HG03139 (cell line): ENCODE data around the gene CLEC16A.
"Not testable (repeated sequence)": the region's sequence is repeated elsewhere in the genome, so short reads cannot be mapped to it uniquely, and the experiment has no call there.

Experiments
- ATAC-seq: cut with Tn5 transposase; IDR thresholded peaks from one replicate; pipeline ENCODE4 v1.9.1; 2021; ENCODE audit not compliant: unreplicated experiment

Gene CLEC16A

DNA sequence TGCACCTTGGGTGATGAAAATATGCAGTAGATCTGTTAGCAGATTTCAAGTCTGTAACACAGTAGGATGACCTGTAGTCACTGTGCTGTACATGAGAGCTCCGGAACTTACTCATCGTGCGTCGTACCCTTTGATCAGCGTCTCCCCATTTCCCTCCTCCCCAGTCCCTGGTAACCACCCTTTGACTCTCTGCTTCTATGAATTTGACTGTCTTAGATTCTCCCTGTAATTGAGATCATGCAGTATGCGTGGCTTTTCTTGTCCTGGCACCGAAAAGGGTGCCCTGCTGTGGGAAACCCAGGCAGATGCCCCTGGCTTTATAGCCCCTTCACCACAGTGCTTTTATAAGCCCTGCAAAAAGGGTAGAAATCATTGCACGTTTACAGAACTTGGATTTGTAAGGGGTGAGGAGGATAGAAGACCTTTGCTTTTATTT, 20.5 kb downstream of the CLEC16A start:
- no peak for ATAC-seq

DNA sequence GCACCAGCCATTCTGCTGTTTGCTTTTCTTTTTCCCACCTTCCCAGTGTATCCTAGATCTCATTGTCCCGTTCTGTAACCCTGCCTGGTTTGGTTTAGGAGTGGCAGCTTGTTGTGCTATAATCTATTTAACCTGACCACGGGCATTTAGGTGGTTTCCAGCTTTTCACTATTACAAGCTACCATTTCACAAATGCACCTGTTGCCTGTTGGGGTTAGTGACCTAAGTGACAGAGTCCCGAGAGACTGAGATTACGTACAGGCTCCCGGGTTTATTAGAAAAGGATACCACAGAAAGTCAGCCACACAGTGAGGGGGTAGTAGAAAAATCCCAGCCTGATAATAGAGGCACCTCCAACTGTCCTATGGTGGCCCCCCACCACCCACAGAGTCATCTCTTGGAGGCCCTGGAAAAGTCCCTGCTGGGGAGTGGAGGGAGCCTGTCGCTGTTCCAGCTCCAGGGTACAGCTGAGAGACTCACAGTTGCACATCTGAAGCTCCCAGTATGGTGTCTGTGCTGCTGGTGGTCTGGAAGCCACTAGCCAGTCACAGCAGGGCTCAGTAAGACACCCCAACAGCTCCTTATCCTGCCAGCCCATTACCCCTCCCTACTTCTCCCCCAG, 21.2 kb downstream of the CLEC16A start:
- peak; percentile 59 for ATAC-seq

DNA sequence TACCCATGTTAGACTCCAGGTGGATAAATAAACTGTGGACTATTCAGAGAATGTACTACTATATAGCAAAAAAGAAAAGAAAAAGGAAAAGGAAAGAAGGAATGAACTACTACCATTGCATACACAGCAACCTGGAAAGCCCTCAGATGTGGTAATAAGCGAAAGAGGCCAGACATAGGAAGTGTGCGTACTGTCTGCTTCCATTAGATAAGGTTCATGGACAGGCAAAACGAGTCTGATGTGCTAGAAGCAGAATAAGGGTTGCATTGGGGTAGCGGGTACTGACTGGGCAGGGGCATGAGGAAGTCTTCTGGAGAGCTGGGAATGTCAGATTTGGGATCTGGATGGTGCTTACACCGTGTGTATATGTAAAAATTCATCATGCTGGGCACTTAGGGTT, 21.8 kb downstream of the CLEC16A start:
- ATAC-seq, result no peak

DNA sequence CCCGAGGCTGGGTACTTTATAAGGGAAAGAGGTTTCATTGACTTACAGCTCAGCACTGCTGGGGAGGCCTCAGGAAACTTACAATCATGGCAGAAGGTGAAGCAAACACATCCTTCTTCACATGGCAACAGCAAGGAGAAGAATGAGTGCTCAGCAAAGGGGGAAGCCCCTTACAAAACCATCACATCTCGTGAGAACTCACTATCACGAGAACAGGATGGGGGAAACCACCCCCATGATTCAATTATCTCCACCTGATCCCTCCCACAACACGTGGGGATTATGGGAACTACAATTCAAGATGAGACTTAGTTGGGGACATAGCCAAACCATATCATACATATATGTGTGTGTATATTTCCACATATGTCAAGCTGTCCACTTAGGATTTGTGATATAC, 22.2 kb downstream of the CLEC16A start:
- ATAC-seq, result not testable (repeated sequence)

DNA sequence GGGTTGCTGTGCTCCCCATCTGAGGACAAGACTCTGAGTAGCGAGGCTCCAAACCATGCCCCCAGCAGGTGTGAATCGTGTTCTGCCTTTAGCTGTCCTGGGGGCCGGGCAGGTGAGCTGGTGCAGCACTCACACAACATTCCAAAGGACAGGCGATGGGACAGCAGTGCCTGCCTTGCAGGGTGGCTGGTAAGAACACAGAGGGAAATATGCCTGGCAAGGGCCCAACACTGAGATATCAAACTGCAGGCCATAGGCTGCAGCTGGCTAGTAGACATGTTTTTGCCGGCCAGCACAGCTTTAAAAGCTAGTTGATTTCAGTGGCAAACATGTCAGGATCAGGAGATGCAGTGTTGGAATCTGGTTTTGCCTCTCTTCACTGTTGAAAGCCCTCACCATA, 23.6 kb downstream of the CLEC16A start:
- no peak for ATAC-seq

DNA sequence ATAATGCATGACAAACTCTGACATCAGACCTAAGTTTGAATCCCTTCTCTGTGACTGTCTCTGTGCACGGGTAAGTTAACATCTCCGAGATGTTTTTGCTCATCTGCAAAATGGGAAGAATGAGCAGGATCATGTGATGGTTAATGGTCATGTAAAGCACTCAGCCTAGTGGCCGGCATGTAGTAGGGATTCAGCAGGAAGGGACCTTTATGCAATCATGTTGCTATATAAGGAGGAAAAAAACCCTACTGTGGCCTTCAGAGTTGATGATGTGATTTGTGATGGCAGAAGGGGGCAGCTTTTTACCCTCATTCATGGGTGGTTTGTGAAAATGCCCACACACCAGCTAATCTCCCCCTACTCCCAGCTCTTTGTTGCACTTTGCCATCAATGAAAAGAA, 24.1 kb downstream of the CLEC16A start:
- no peak for ATAC-seq

DNA sequence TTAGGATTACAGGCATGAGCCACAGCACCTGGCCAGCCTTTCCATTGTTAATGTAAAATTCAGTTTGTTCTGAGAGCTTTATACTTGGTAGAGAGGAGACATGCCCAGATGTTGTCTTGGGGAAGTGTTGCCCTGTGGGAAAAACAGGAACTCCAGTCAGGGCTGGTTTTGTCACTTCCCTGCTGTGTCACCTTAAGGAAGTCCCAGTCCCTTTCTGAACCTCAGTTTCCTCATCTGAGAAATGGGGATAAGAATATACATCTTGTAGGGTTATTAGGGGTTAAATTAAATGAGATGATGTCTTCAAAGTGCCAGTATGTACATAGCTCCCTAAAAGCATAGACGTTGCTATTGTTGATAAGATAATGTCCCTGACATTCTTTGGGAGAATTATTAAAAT, 25.3 kb downstream of the CLEC16A start:
- ATAC-seq, result no peak

DNA sequence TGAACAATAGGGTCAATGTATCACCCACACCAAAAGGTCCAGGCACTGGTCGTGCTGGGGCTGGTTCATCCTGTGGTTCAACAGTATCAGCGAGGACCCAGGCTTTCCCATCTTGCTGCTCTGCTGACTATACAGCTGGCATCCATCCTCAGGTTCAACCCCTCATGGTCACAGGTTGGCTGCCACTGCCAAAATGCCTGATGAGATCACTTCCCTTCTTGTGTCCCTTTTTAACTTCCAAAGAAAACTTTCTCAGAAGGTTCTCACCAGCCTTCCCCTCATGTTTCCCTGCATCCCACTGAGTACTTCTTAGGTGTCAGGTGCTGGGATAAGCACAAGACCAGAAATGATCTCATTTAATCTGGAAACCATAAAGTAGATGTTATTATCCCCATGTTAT, 25.7 kb downstream of the CLEC16A start:
- ATAC-seq, result no peak

DNA sequence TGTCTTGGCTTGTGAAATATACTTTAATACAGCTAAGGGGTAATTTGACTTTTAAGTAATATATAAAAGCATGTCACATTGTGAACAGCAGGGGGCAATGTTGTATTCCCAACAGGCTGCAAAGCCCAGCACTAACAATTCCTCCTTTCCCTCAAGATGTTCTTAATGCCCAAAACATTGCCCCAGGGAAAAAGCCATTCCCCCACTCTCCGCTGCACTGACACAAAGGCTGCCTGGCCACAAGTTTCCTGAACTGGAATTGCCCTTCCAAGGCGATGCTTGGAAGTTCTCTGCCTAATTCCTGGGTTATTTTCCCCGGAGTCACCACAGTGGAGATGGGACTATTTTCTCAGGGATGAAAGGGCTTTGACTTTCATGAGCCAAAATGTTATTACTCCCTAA, 27.2 kb downstream of the CLEC16A start:
- ATAC-seq, result no peak

DNA sequence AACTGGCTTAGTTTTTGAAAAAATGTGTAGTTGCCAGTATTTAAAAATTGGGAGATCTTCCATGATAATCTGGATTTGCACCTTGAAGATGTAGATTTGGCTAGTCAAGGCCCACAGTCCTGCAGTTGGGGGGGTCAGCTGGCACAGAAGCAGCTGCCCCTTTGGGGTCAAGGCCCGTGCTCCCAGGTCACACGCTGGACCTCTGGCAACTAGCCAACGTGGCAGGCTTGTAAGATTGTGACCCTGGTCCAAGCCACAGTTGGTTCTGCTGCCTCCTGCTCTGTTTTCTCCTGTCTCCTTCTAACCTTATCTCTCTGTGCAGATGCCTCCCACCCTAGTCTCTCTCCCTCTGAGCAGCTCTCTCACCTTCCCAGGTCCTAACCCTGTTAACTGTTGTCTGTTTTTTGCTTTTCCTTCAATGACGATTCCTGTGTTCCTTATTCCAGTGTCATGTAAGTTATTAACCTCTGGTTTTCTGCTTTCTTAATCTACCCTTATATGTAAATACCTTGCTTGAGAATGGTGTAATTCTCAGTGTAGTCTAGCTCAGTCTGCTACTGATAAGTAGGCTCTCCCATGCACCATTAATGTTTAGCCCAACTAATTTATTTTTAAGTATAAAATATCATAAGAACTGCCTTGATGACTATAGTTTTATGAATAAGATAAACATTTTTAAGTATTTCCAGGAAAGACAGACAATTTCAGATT, 27.9 kb downstream of the CLEC16A start:
- ATAC-seq, result no peak

DNA sequence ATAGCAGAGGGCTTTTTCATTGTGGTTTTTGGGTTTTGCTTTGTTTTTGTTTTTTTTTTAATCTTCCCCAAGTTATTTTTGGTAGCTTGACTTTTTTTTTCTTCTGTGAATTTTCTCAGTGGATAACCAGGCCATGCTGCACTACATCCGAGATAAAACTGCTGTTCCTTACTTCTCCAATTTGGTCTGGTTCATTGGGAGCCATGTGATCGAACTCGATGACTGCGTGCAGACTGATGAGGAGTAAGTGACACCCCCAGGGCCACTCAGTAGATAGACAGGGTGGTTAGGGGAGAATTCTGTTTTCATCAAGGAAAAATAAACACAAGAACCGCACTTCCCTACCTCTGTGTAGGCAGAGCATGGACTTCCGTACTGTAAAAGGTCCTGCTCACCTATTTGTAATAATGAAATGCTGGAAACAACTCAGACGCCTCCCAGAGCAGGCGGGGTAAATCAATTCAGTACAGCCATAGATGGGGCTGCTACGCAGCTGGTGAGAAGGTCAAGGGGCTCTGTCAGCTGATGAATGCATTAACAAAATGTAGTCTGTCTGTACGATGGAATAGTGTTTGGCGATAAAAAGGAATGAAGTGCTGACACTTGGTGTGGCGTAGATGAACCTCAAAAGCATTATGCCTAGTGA, 28.6 kb downstream of the CLEC16A start:
- no peak for ATAC-seq

DNA sequence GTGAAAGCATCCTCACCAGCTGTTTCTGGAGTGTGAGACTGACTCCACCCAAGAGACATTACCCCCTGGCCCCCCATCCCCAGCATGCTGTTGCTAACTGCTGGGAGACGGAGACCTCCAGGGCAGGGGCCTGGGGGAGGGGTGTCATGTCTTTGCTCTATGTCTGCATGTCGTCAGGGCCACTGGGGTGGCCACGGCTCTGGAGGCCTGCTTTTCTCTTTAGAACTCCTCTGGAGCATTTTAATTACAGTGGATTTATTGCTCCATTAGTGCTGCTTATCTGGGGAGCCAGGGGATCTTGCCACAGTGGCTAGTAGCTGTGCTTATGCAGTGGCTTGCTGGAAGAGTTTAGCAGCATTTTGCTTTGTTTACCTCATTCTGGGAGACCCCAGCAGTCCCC, 32.3 kb downstream of the CLEC16A start:
- ATAC-seq, result no peak

DNA sequence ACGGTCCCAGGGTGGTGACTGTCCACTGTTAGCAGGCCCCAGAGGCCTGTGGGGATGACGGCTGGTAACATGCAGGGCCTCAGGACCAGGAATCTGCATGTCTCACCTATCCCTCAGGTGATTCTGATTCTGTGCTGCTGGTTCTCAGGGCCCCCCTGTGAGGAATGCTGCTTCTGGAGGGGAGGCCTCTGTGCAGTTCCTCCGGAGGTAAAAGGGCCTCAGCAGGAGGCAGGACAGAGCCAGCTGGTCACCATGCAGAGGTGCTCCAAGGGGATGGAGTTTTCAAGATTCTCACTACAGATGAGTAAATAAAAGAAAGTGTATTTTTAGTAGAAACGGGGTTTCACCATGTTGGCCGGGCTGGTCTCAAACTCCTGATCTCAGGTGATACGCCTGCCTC, 33.8 kb downstream of the CLEC16A start:
- ATAC-seq, result no peak

DNA sequence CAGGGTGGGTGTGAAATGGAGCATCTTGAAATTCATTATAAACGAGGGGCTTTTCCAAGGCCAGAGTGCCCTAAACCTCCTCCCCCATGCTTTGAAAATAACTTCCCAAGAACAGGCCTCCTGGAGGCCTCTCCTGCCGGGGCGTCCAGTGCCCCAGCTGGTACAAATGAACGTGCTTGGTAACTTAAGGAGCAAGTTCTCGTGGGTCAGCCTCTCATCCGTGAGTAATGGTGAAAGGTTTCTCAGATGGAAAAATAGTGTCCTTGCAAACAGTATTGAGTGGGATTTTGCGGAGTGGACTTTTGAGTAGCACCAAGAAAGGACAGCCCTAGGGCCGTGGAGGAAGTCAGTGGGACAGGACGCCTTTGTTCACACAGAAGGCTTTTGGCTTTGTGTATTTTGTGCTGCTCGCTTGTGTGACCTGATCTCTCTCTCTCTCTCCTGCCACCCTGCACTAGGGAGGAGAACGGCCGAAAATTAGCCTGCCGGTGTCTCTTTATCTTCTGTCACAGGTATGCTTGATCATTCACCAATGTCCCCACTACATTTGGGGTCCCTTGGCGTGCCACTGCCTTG, 34.6 kb downstream of the CLEC16A start:
- no peak for ATAC-seq

DNA sequence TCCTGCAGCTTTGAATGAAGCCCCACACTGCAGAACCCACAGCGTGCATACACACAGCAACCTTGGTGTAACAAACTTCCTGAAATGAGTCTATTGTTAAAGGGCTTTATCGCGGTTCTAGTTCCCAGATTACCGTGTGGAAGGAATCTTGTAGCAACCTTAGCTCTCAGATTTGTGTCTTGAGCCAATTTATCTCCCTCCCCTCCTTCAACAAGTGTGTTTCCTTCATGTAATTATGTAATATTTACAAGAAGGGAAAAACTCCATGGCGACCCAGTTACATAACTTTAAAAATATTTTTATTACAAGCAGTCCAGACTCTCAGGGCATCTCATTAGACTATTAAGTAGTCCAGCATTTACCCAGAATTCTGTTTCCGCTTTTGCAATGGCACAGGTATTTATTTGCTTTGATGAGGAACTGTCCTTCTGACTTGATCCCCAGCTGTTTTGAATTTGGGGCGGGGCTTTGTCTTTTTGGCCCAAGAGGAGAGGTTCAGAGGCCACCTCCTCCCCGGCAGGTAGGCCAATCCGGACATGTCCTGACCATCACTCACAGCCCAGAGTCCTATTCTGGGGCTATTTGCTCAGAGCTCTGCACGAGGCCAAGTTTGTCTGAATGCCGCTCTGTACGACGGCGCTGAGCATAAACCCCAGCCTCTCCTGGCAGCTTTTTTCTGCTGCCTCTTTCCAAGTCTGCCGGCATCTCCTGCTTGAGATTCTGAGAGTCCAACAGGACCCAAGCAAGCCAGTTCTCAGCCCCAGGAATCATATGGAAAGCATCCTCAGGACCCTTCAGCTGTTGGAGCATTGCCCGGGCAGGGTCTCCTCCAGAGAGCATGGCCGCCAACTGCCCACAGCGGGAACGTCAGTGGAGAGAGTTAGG, 35.6 kb downstream of the CLEC16A start:
- ATAC-seq, result no peak

DNA sequence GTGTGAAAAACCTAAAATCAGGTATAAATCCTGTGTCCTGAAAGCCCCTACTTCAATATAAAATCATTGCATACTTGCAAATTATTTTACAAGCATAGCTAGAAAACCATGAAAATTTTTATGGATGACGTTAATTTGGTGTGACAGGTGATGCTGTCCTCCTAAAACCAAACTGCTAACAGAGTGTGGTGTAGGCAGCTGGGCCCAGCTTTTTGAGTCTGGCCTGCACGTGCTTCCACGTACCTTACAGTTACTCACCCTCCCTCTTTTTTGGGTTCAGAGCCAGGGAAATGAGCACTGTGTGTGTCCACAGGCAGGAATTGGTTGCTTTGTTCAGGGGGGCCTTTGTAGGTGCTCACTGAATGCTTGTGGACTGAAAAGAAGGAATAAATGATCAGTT, 36.4 kb downstream of the CLEC16A start:
- no peak for ATAC-seq

DNA sequence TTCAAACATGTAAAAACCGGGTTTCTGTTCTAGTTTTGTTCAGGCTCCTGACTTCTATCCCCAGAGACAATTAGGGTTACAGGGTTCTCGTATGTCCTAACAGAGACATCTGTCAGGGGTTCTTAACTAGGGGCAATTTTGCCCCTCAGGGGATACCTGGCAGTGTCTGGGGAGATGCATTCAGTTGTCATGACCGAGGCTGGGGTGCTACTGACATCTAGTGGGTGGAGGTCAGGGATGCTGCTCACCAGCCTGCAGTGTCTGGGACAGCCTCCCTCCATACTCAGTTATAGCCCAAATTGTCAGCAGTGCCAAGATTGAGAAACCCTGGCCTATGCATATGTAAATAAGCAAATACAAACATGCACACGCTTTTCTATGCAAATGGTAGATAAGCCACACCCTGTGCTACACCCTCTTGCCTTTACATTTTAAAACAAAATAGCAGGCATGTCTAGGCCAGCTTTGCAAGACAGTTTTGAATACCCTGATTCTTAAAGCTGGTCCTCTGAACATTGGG, 37.4 kb downstream of the CLEC16A start:
- ATAC-seq, result peak; percentile 48

DNA sequence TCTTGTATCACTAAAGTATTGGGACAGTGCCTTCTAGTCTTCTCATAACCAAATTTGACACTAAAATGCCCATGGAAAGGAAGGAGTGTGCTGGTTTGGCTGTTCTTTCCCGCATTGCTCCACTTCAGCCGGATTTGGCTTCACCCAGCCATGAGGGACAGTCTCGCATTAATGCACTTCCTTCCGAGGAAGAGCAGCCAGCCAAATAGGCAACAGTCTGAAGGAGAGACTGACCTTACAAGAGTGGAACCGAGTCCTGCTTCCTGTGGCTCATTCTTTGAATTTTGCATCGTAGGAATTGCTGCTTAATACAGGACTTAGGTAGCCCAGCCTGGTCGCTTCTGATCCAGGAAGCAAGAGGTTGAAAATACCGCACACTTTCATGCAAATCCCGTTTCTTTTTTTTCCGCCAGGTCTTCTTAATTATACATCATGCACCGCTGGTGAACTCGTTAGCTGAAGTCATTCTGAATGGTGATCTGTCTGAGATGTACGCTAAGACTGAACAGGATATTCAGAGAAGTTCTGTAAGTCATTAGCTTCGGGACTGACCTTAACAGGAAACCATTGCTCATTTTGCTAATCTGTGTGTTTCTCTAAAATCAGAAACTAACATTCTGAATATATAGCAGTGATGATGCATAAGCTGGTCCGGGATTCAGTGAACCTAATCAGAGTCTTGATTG, 38.2 kb downstream of the CLEC16A start:
- ATAC-seq, result no peak

DNA sequence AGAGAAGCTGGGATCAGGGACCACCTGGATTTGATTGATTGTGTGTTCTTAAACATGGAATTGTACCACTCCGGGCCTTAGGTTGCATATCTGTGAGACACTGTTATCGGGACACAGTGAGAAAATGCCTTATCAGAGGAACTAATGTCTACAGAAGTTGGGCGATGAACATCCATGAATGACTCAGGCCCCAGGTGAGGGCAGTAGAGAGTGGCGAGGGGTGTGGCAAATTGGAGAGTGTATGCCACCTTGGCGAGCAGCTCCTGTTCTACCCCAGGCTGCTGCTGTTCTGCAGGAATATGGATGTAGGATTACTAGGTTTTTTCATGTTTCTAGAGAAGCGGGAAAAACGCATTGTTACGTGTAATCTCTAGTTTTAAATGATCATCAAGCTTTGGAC, 38.8 kb downstream of the CLEC16A start:
- ATAC-seq, result no peak

DNA sequence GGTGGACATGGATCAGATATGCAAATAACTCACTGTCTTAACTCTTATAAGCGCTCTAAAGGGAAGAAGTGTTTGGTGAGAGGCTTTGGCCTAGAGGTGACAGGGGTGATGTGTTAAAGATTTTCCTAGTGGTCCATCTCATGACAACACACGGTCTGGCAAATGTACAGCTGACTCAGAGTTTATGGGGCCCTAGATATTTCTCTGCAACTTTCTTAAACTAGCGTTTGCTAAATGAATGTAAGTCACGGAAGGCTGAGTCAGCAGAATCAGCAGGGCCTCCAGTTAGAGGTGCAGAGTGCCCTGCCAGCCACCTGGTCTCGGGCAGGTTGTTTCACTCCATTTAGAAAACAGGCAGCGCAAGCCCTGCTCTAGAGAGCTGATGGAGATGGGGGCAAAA, 40.1 kb downstream of the CLEC16A start:
- no peak for ATAC-seq
